Smooth muscle cell (in vitro differentiated cells): ENCODE measurements around the gene CNTNAP5. TPM values are rescaled to one million over a fixed set of nuclear protein-coding genes. Genes with fewer than 3 reads are reported as not detected.

ENCODE experiments used
- DNase-seq: peaks from one replicate; lab custom pipeline; 2025; ENCODE audit not compliant: unreplicated experiment; lab: John Stamatoyannopoulos, UW
- H2AFZ ChIP-seq: fragments of 200-600 bp; sonication (generic); 2 replicates; pipeline ENCODE4 v1.6.0; 2016; ENCODE audit warnings: antibody characterized with exemption, low read depth, mild to moderate bottlenecking
- H3F3A ChIP-seq: fragments of 200-600 bp; sonication (generic); 2 replicates; pipeline ENCODE4 v1.6.0; 2017; ENCODE audit warnings: antibody characterized with exemption, low read depth
- H3K27ac ChIP-seq: fragments of 200-600 bp; sonication (generic); 2 replicates; pipeline ENCODE4 v1.5.1; 2016; ENCODE audit warnings: low read depth, mild to moderate bottlenecking
- H3K27me3 ChIP-seq: fragments of 200-600 bp; sonication (generic); 2 replicates; pipeline ENCODE4 v1.6.1; 2016; ENCODE audit warnings: low read depth, mild to moderate bottlenecking
- H3K36me3 ChIP-seq: fragments of 200-600 bp; sonication (generic); 2 replicates; pipeline ENCODE4 v1.5.1; 2016; ENCODE audit warnings: low read depth
- H3K4me1 ChIP-seq: fragments of 200-600 bp; sonication (generic); 2 replicates; pipeline ENCODE4 v1.5.1; 2016; ENCODE audit warnings: low read depth
- H3K4me2 ChIP-seq: fragments of 200-600 bp; sonication (generic); 2 replicates; pipeline ENCODE4 v1.6.0; 2016; ENCODE audit warnings: mild to moderate bottlenecking
- H3K4me3 ChIP-seq: fragments of 200-600 bp; sonication (generic); 2 replicates; pipeline ENCODE4 v1.5.1; 2016; ENCODE audit warnings: mild to moderate bottlenecking
- H3K79me2 ChIP-seq: fragments of 200-600 bp; sonication (generic); 2 replicates; pipeline ENCODE4 v1.6.0; 2016; ENCODE audit warnings: low read depth, mild to moderate bottlenecking
- H3K9ac ChIP-seq: fragments of 200-600 bp; sonication (generic); 2 replicates; pipeline ENCODE4 v1.6.0; 2016; ENCODE audit warnings: low read depth
- H3K9me3 ChIP-seq: fragments of 200-600 bp; sonication (generic); replicated peaks from 2 replicates; pipeline ENCODE4 v1.5.1; 2016; ENCODE audit warnings: low read depth
- H4K20me1 ChIP-seq: fragments of 200-600 bp; sonication (generic); 2 replicates; pipeline ENCODE4 v1.6.0; 2016; ENCODE audit warnings: low read depth
- WGBS: methylation state at CpG from one replicate; pipeline ENCODE4 v1.1.7; 2016; ENCODE audit warnings: low lambda C conversion rate; 5-methylcytosine and 5-hydroxymethylcytosine counted together
- polyA plus RNA-seq: library from polyadenylated mRNA; unstranded; fragments of >200 nt; fragmentation: Nextera tagmentation; extraction: Ambion mirVana; gene quantifications from 2 replicates; pipeline ENCODE4 v1.2.1, GENCODE V29; 2016
- total RNA-seq: library from RNA; depleted of rRNA; stranded (reverse); fragments of >200 nt; gene quantifications from 2 replicates; pipeline ENCODE4 v1.2.3, GENCODE V29; 2014
- TF ChIP-seq, protein P1 (sequence below): fragments of 200-600 bp; sonication (generic); IDR thresholded peaks from 2 replicates; pipeline ENCODE4 v1.5.1; 2017; ENCODE audit warnings: borderline replicate concordance, mild to moderate bottlenecking, antibody characterized with exemption; ENCODE audit not compliant: insufficient read depth, poor library complexity, severe bottlenecking

Gene CNTNAP5
- total and polyA plus RNA-seq, 2 experiments from 2014 or later, result not detected

DNA sequence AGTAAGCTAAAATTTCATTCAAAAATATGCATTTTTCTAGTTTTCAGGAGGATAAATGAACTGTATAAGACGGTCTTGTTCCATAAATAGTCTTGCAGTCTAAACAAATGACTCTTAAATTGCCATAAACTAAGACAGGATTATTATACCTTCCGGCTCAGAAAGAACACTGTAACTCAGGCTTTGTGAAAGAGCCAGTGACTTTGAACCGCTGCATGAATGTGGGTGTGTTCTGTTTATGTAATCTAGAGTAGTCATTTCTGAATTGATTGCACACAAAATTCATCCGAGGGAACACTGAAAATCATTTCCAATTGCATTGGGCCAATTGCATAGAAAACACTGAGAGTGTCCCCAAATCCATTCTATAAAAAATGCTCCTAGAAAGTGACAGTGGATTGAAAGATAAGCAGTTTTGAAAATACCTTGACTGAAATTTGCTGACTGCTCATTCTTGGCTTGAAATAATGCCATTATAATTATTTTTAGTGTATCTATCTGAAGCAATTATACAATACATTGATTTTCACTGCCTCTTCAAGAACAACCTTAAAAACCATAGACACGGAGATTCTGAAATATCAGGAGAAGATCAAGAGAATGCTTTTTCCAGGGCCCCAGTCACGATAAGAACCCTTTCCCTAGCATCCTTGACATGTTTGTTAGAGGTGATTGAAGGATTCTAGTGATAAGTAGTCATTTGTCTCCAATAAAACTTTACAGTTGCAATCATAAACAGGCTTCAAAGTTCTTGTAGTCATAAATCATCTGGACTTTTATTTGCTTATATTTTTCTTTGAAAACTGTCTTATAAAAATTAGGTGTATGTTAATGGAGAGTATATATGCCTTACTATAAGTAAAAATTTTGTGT lies 55.4 kb downstream of the CNTNAP5 start:
- H3K27ac ChIP-seq, result peak overlapping the region; percentile 59
- TF ChIP-seq, protein P1, sequence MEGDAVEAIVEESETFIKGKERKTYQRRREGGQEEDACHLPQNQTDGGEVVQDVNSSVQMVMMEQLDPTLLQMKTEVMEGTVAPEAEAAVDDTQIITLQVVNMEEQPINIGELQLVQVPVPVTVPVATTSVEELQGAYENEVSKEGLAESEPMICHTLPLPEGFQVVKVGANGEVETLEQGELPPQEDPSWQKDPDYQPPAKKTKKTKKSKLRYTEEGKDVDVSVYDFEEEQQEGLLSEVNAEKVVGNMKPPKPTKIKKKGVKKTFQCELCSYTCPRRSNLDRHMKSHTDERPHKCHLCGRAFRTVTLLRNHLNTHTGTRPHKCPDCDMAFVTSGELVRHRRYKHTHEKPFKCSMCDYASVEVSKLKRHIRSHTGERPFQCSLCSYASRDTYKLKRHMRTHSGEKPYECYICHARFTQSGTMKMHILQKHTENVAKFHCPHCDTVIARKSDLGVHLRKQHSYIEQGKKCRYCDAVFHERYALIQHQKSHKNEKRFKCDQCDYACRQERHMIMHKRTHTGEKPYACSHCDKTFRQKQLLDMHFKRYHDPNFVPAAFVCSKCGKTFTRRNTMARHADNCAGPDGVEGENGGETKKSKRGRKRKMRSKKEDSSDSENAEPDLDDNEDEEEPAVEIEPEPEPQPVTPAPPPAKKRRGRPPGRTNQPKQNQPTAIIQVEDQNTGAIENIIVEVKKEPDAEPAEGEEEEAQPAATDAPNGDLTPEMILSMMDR, result no peak
- 30% methylated on average over 6 of the region's 6 CpGs for WGBS

DNA sequence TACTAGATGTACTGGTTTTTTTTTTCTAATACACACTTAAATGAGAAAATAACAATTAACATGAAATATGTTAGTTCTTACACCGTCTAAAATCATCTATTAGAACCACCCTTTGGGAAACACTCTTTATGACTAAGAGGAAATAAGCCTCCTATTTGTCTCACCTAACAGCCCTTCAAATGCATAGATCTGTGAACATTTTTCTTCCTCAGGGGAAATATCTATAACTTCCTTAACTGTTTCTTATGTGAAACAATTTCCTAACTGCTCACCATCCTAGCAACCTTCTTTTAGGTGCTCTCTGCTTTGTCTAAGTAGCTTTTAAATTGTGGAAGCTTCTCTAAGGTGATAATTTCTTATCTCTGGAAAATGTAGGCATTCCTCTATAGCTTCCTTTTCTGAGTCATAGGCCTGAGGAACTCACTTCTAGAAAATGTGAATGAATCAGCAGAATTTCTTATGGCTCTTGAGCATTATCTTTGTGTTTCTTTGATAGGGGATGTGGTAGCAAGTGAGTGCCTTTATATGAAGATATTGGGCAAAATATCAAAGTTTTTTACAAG lies 56.1 kb downstream of the CNTNAP5 start:
- Histone ChIP-seq H3K27ac (peak overlapping the region; percentile 59), H2AFZ (no peak overlapping the region), H3K4me2 (peak overlapping the region; percentile 40), H3K4me3 (no peak overlapping the region), H3K79me2 (no peaks in the 10 kb centered on the region), H4K20me1 (no peaks in the 10 kb centered on the region), H3K27me3 (no peaks in the 10 kb centered on the region), H3F3A (no peaks in the 10 kb centered on the region), H3K9me3 (no peaks in the 10 kb centered on the region), H3K36me3 (no peaks in the 10 kb centered on the region), H3K9ac (no peak overlapping the region), H3K4me1 (peaks cover 6% of the 10 kb centered on the region)
- DNase-seq, result no peak
- WGBS, result 49% methylated on average over 1 of the region's 1 CpG
- TF ChIP-seq, protein P1, result no peak

More for the DNA sequence above, 55.4 kb downstream of the CNTNAP5 start:
- Histone ChIP-seq H3K36me3 (no peaks in the 10 kb centered on the region), H3K9me3 (no peaks in the 10 kb centered on the region), H3K4me2 (peak overlapping the region; percentile 40), H4K20me1 (no peaks in the 10 kb centered on the region), H2AFZ (no peak overlapping the region), H3K4me1 (peaks cover 6% of the 10 kb centered on the region), H3K9ac (no peak overlapping the region), H3K79me2 (no peaks in the 10 kb centered on the region), H3F3A (no peaks in the 10 kb centered on the region), H3K27me3 (no peaks in the 10 kb centered on the region), H3K4me3 (no peak overlapping the region)
- DNase-seq, result no peak

DNA sequence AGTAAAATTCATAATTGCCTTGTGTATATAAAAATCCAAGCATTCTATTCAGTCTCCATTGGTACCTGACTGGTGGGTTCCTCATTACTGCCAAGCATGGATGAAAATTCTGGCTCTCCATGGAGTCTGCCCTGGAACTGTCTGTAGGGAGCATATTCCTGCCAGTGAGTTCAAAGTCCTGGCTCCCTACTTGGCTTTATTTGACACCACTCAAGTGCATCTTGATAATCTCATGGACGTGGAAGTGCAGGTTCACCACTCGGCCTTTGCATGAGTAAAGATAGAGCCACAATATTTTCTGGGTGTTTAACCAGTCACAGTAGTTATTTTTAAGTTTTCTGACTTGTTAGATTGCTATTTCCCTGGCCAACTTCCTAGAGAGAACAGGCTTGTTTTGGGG lies 63.5 kb downstream of the CNTNAP5 start:
- no peaks in the 10 kb centered on the region for H4K20me1 ChIP-seq
- H3K4me3 ChIP-seq, result no peak overlapping the region
- H3K9me3 ChIP-seq, result no peaks in the 10 kb centered on the region
- no peak overlapping the region for H3K9ac ChIP-seq
- no peak for DNase-seq
- no peaks in the 10 kb centered on the region for H3K36me3 ChIP-seq
- no peaks in the 10 kb centered on the region for H3K4me1 ChIP-seq
- WGBS, result 82% methylated on average over 2 of the region's 2 CpGs
- H3K4me2 ChIP-seq, result no peak overlapping the region
- TF ChIP-seq, protein P1, result no peak
- peaks cover 6% of the 10 kb centered on the region for H3K27me3 ChIP-seq
- H3F3A ChIP-seq, result no peaks in the 10 kb centered on the region
- H2AFZ ChIP-seq, result no peak overlapping the region
- H3K27ac ChIP-seq, result no peak overlapping the region
- no peaks in the 10 kb centered on the region for H3K79me2 ChIP-seq
